HG02840 (cell line): Measurements from ENCODE around the gene SLC66A2.

Source experiments
- ATAC-seq: cut with Tn5 transposase; IDR thresholded peaks from one replicate; pipeline ENCODE4 v1.9.1; 2021; ENCODE audit warnings: mild to moderate bottlenecking, moderate library complexity, moderate number of reproducible peaks; ENCODE audit not compliant: unreplicated experiment, low FRiP score

The SLC66A2 gene

DNA sequence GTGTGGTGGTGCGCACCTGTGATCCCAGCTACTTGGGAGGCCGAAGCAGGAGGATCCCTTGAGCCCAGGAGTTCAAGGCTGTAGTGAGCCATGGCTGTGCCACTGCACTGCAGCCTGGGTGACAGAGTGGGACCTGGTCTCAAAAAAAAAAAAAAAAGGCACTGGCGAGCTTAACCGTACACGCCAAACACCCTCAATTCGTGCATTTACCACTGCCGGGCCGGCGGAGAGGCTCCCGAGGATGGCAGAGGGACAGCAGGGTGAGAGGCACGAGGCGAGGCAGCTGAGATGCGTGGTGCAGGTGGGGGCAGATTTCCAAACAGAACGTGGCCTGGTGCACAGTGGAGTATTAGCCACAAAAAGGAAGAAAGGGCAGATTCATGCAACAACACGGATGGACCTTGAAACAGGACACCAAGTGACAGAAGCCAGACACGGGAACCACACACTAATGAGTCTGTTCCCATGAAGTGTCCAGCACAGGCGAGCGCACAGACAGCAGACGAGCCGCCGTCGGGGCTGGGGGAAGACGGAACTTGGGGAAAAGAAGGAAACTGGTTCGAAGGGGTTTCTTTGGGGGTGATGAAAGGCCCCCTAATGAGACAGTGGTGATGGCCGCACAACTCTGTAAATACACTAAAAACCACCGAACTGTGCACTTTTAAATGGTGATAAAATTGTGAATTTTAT lies 27.4 kb downstream of the SLC66A2 start:
- no peak for ATAC-seq

GRCh38 chr18:79922971-79923411 lies 28.5 kb downstream of the SLC66A2 start:
- ATAC-seq, result no peak

DNA sequence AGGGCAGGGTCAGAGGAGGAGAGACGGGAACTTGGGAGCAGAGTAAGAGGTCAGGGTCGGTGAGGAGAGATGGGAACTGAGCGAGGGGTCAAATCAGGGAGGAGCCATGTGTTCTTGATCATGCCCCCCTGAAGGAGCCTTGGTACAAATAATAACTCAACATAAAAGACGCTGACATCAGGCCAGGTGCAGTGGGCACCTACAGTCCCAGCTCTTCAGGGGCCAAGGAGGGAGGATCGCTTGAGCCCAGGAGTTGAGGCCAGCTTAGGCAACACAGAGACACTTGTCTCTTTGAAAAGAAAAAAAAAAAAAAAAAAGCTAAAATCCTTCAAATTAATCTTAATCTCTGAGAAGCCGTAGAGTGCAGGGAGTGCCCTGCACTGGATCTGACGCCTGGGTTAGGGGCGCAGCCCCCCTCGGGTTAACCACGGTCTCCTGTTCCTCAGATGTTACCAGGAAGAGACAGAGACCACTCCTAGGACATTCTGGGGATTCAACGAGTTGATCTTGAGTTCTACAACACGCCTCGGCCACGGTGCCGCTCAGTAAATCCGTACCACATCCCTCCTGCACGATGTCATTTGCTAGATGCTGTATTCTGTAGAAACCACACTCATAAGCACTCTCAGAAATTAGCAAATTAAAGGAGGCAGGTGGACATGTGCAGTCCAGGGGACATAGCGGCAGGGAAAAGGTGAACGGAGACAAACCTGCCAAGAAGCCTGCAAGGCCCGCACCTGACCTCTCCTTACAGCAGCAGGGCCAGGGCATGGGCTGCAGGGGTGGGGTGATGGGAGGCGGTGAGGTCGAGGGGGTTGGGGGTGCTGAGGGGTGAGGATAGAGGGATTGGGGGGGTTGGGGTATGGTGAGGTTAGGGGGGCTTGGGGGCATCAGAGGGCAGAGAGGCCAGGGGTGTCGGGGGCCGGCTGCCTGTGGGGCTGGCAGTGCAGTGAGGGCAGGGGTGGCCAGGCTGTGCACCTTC lies 29.2 kb downstream of the SLC66A2 start:
- no peak for ATAC-seq

DNA sequence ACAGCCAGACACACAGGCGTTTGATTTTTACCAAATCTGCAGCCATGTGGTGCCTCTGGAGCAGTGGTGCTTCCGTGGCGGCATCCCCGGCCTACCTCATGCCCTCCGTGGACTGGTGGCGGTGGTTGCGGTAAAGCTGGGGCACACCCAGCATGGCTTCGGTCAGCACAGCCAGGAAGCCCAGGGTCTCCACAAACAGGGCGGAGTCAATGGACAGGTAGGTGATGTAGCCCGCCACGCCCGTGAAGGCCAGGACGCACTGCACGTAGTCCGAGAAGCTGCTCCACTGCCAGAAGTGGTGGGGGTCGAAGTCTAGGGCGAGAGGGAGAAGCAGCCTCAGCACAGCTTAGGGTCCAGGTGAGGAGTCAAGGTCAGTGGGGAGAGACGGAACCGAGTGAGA lies 32.4 kb downstream of the SLC66A2 start:
- no peak for ATAC-seq

DNA sequence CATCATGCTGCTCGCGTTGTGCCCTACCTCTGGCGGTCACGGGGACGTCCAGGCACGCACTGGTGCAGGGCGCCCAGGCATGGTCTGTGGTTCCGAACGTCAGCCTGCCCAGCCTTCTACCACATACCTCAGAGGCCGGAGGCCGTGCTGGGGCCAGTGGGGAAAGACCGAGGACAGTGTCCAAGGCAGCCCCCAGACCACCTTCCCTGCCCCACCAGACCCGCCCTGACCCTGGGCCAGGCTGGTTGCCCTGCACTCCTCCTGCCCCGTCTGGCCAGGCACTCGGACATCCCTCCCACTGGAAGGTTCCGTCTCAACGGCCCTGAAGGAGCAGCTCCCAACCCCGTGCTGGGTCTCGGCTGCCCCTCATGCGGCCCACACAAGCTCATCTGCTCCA lies 32.8 kb downstream of the SLC66A2 start:
- no peak for ATAC-seq

DNA sequence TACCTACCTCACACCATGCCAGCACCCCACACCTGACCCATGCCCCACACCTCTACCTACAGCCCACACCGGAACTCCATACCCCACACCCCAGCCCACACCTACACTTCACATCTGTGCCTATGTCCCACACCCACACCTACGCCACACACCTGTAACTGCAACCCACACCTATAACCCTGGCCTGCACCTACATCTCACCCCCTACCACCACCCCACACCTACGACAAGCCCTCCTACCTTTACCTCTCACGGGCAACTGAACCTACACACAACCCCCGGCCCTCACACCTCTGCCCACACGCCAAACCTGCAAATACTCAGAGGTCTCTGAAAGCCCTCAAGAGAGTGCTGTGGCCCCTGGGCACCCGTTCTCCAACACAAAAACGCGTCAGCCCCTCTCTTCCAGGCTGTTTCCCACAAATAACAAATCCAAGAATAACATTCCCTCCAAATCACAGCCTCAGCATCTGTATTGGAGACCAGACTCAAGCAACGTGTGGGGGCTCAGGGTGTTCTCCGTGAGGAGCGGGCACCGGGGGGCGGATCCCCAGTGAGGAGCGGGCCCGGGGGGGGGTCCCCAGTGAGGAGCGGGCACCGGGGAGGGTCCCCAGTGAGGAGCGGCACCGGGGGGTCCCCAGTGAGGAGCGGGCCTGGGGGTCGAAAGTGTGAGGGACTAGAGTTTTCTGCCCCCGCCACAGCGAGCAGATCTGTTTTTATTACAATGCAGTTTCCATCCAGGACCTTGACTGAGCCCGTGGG lies 33.4 kb downstream of the SLC66A2 start:
- ATAC-seq, result no peak

DNA sequence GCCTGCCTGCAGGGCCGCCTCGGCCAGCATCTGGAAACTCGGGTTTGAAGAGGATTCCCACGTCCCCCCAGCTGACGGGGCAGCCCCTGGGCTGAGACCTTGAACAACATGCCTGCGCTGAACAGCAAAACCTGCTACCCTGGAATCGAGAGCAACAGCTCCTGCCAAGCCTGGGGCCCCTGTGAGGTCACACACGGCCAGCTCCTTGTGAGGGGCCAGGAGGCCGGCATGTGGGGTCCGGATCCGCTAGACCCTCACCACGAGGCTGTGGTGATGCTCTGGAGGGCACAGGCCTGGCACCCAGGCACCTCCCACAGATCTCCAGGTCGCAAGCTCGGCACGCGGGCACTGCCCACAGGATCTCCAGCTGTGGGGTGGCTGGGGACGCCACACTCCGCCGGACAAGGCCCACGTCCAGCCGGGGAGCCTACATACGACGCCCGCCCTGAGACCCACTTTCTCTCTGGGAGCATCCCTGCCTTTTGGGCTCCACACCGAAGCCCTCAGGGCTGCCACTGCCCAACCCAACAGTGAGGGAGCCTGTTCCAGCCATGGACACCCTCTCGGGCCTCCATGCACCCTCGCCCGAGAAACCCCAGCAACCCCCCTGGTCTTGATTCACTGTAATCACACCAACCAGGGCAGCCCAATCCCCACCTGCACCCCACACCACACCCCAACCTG lies 34.1 kb downstream of the SLC66A2 start:
- ATAC-seq, result no peak

- ATAC-seq, result no peak
Observed at GRCh38 chr18:79916546-79917168, 34.8 kb downstream of the SLC66A2 start.

GRCh38 chr18:79916128-79916494 lies 35.3 kb downstream of the SLC66A2 start:
- no peak for ATAC-seq

- no peak for ATAC-seq
Observed at GRCh38 chr18:79915161-79916127, 36.0 kb downstream of the SLC66A2 start.

DNA sequence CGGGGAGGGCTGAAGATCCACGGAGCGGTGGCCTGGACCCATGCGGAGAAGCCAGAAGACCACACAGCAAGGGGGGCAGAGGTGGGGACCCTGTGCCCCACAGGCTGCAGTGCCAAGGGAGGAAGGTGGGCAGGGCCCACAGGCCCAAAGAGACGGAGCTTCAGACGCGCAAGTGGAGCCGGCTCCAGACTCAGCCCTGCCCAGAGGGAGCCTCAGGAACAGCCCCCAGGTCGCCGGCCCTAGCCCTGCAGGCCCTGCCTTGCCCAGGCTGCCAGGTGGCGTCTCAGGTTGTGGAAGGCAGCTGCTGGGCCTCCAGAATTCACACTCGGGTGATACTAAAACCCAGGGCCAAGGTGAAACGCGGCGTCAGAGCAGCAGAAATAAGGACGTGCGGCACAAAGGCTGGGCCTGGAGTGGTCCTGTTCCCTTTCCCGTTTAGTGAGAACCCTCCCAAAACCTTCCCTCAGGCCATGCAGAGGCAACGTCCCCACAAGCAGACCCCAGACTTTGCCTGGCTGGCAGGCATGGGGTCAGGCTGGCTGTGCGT lies 36.8 kb downstream of the SLC66A2 start:
- no peak for ATAC-seq

DNA sequence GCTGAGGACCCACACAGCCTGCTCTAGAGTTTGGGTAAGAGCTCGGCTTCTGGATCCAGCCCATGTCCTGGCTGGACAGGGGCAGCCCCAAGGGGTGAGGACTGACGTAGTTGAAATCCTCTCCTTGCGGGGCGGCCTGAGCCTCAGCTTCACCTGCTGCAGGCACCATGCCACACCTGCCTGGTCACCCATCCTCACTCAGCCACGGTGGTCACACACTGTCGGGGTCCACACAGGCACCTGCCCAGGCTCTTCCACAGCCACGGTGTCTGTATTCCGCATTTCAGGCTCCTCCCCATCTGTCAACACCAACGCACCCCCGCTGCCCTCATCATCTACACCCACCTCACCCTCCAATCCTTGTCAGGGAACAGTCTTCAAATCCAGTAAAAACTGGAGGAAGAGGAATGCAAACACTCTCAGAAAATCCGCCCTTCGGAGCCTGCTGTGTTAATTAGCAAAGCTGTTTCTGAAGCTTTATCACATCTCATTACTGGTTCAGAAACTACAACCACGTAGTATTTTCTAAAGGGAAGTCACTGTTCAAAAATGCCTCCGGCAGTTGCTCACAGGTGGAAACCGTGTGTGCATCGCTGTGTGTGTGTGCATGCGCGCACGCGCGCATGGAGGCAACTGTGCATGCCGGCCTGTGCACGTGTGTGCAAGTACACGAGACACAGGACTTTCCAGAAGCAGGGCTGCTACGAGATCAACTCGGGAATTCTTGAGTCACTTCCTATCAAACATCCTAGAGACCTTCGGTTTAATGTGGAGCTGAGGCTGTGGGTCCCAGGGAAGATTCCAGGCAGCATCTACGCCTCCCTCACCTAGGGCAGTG lies 38.2 kb downstream of the SLC66A2 start:
- ATAC-seq, result no peak

DNA sequence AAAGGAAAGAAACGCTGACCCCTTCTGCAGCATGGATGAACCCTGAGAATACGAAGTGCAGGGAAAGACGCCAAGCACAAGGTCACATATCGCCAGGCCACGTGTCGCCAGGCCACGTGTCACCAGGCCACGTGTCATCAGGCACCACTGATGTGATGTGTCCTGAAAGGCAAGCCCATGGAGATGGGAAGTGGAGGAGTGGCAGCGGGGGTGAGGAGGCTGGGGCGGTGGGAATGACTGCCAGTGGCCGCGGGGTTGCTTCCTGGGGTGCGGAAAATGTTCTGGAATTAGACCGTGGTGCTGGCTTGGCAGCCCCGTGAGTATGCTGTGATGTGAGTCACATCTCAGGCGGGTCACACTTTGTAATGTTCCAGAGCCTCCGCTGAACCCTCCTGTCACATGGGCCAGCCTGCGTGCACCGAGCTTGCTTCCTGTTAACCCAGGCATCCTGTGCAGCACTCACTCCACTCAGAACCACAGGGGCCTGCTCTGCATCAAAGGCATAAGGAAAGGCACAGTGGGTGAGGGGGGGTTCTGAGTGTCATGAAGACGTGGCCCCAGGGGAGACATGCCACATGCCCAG lies 39.0 kb downstream of the SLC66A2 start:
- no peak for ATAC-seq

- no peak for ATAC-seq
Observed at GRCh38 chr18:79911344-79912270, 39.8 kb downstream of the SLC66A2 start.

- no peak for ATAC-seq
Observed at GRCh38 chr18:79910563-79911343, 40.7 kb downstream of the SLC66A2 start.
